ENCODE data around the gene SF3A1.

The SF3A1 gene

GRCh38 chr22:30385942-30386341, 29.2 kb upstream of the SF3A1 start:
- DNase-seq: no peak

GRCh38 chr22:30383061-30383460, 26.4 kb upstream of the SF3A1 start:
- no peak for DNase-seq

- DNase-seq: no peak
Observed at GRCh38 chr22:30382340-30382739, 25.6 kb upstream of the SF3A1 start.

GRCh38 chr22:30381264-30381663, 24.6 kb upstream of the SF3A1 start:
- no peak for DNase-seq

- DNase-seq: no peak
Observed at GRCh38 chr22:30380011-30380410, 23.3 kb upstream of the SF3A1 start.

GRCh38 chr22:30375312-30375849, 18.7 kb upstream of the SF3A1 start:
- no peak for DNase-seq

- no peak for DNase-seq
Observed at GRCh38 chr22:30373331-30374325, 16.9 kb upstream of the SF3A1 start.

GRCh38 chr22:30372915-30373314, 16.2 kb upstream of the SF3A1 start:
- DNase-seq: no peak

- no peak for DNase-seq
Observed at GRCh38 chr22:30371981-30372380, 15.3 kb upstream of the SF3A1 start.

- no peak for DNase-seq
Observed at GRCh38 chr22:30371321-30371720, 14.6 kb upstream of the SF3A1 start.

GRCh38 chr22:30370641-30371230, 14.0 kb upstream of the SF3A1 start:
- no peak for DNase-seq

- DNase-seq: no peak
Observed at GRCh38 chr22:30368420-30368819, 11.7 kb upstream of the SF3A1 start.

GRCh38 chr22:30365891-30366290, 9.2 kb upstream of the SF3A1 start:
- no peak for DNase-seq

GRCh38 chr22:30362651-30363281, 6.1 kb upstream of the SF3A1 start:
- no peak for DNase-seq

- DNase-seq: no peak
Observed at GRCh38 chr22:30361916-30362650, 5.4 kb upstream of the SF3A1 start.

GRCh38 chr22:30358541-30358940, 1.8 kb upstream of the SF3A1 start:
- no peak for DNase-seq

- no peak for DNase-seq
Observed at GRCh38 chr22:30357650-30358215, 1.0 kb upstream of the SF3A1 start.

GRCh38 chr22:30357236-30357570, 509 bp upstream of the SF3A1 start:
- no peak for DNase-seq

GRCh38 chr22:30354644-30355043, 2.0 kb downstream of the SF3A1 start:
- DNase-seq: no peak

GRCh38 chr22:30351226-30351625, 5.5 kb downstream of the SF3A1 start:
- no peak for DNase-seq

GRCh38 chr22:30348809-30349208, 7.9 kb downstream of the SF3A1 start:
- DNase-seq: peak; percentile 12

- DNase-seq: no peak
Observed at GRCh38 chr22:30348404-30348803, 8.3 kb downstream of the SF3A1 start.
